Measurements from ENCODE around the gene TEX19.

- no peak for TF ChIP-seq ZBTB11 (CRISPR knock-in tag; IDR thresholded peaks at IDR 0.05)
- no peak for TF ChIP-seq RB1 (IDR thresholded peaks at IDR 0.05; ENCODE audit: borderline replicate concordance)
- no peak for TF ChIP-seq JUND (IDR thresholded peaks at IDR 0.05; ENCODE audit: low read depth, low read length)
- no peak for TF ChIP-seq ATF3 (IDR thresholded peaks at IDR 0.05; ENCODE audit: borderline replicate concordance, extremely low read depth, low read depth, low read length)
- no peak for TF ChIP-seq FOS (IDR thresholded peaks at IDR 0.05; ENCODE audit: borderline replicate concordance, extremely low read depth, insufficient read length)
- no peak for TF ChIP-seq PAX8 (IDR thresholded peaks at IDR 0.05)
Measured at GRCh38 chr17:82376042-82376730, 17.1 kb downstream of the TEX19 start.
